ENCODE results near the gene TMEM60. TPM values are rescaled to one million over a fixed set of nuclear protein-coding genes. Genes with fewer than 3 reads are reported as not detected.

TMEM60 gene
- total RNA-seq, 4 donors from 2014 or later, result 16.5 to 24.1 (median 17.2) TPM

DNA sequence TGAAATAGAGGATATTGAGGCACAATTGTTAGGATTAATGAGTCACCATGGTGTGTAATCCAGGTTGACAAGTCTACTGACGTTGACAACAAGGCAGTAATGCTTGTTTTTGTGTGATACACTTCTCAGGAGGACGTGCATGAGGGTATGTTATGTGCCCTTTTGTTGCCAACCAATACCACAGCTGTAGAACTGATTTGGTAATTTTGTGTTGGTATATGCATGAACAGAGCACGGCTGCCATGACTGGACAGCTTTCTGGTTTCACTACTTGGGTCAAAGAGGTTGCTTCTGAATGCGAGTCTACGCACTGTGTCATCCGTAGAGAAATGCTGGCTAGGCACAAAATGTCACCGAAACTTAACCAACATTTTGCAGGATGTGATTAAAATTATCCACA, 33.2 kb upstream of the TMEM60 start:
- no peak for TF ChIP-seq POLR2A (IDR thresholded peaks at IDR 0.05)
- TF ChIP-seq, protein P1, sequence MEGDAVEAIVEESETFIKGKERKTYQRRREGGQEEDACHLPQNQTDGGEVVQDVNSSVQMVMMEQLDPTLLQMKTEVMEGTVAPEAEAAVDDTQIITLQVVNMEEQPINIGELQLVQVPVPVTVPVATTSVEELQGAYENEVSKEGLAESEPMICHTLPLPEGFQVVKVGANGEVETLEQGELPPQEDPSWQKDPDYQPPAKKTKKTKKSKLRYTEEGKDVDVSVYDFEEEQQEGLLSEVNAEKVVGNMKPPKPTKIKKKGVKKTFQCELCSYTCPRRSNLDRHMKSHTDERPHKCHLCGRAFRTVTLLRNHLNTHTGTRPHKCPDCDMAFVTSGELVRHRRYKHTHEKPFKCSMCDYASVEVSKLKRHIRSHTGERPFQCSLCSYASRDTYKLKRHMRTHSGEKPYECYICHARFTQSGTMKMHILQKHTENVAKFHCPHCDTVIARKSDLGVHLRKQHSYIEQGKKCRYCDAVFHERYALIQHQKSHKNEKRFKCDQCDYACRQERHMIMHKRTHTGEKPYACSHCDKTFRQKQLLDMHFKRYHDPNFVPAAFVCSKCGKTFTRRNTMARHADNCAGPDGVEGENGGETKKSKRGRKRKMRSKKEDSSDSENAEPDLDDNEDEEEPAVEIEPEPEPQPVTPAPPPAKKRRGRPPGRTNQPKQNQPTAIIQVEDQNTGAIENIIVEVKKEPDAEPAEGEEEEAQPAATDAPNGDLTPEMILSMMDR (IDR thresholded peaks at IDR 0.05), result no peak
- WGBS, 2 donors, result 89 to 97% methylated on average over 7 of the region's 7 CpGs
- intact Hi-C loops (cut with DNase I), result no loop called here
- Histone ChIP-seq H3K4me3 (replicated peaks in 1 of 3) (no peak overlapping the region), H3K36me3 (no peaks in the 10 kb centered on the region), H3K9me3 (no peaks in the 10 kb centered on the region), H3K27ac (no peak overlapping the region), H3K27me3 (no peaks in the 10 kb centered on the region), H3K4me1 (no peaks in the 10 kb centered on the region)
- DNase-seq, result no peak

DNA sequence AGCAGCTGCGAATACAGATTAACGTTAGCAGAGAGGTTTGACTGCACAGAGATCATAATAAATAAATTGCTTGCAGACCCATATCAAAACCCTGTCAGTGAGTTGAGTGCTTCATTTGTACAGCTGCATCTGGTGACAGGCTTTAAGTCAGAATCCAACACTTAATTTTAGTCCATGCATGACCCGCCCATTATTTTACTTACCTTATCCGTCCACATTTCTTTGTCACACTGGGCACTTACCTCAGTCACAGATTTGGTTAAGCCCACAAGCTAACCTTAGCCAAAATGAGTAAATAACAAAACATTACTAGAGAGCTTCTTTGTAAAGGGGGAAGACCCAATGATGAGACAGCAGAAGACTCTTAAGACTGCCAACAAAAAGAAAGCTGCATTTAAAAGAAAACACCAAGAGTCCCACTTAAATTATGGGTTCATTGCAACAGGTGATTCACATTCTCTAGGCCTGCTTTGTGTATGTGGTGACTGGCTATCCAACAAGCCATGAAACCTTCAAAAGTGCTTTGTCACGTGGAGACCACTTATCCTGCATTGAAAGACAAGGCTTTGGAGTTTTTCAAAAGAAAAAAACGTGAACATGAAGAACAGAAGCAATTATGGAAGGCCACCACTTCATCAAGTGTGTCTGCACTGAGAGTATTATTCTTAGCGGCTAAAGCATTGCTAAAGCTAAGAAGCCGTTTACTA, 32.6 kb upstream of the TMEM60 start:
- no peak overlapping the region for H3K27ac ChIP-seq
- no peaks in the 10 kb centered on the region for H3K36me3 ChIP-seq
- no peaks in the 10 kb centered on the region for H3K9me3 ChIP-seq
- no peaks in the 10 kb centered on the region for H3K27me3 ChIP-seq
- intact Hi-C loops (cut with DNase I), result no loop called here
- TF ChIP-seq, protein P1 (IDR thresholded peaks at IDR 0.05), result no peak
- TF ChIP-seq POLR2A (IDR thresholded peaks at IDR 0.05), result no peak
- no peak overlapping the region for H3K4me3 ChIP-seq (replicated peaks in 1 of 3)
- DNase-seq, result no peak
- WGBS, 2 donors, result 74% methylated on average over 8 of the region's 8 CpGs
- H3K4me1 ChIP-seq, result no peaks in the 10 kb centered on the region

DNA sequence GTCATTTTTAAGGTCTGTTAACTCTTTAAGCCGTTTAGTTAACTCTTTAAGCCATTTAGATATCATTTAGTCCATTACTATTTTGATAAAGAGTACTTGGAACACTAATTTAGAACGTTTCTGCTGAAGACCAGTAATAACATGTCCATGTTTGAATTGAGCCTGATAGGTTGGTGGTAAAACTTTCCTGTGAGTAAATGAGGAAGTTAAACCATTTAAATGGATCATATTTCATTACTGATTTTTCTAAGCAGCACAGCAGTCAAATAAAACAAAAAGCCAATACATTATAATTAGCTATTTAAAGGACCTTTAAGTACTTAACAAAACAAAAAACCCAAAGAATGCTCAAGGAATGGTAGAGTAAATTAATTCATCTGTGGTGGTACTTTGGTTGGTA, 29.8 kb upstream of the TMEM60 start:
- no peak for DNase-seq
- Histone ChIP-seq H3K27me3 (no peaks in the 10 kb centered on the region), H3K36me3 (no peaks in the 10 kb centered on the region), H3K4me3 (replicated peaks in 1 of 3) (no peak overlapping the region), H3K9me3 (no peaks in the 10 kb centered on the region), H3K27ac (no peak overlapping the region), H3K4me1 (no peaks in the 10 kb centered on the region)
- 56 to 57% methylated on average over 2 of the region's 2 CpGs for WGBS, 2 donors
- no peak for TF ChIP-seq POLR2A (IDR thresholded peaks at IDR 0.05)
- TF ChIP-seq, protein P1 (IDR thresholded peaks at IDR 0.05), result no peak
- intact Hi-C loops (cut with DNase I), result no loop called here

DNA sequence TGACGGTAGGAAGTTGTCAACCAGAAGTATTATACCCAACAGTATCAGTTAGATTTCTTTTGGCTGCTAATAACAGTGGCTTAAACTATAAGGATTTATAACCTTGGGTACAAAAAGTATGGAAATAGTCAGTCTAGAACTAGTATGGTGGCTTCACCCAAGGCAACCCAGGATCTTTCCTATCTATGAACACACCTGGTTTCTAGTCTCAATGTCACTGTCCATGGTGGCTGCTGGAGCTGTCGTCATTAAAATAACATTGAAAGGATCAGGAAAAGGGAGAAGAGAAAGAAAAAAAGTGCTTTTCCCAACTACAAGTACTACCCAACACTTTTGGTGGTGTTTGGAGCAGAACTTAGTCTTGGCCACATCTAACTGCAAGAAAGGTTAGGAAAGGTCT, 28.1 kb upstream of the TMEM60 start:
- intact Hi-C loops (cut with DNase I), result no loop called here
- H3K4me1 ChIP-seq, result no peaks in the 10 kb centered on the region
- H3K36me3 ChIP-seq, result no peaks in the 10 kb centered on the region
- H3K4me3 ChIP-seq (replicated peaks in 1 of 3), result no peak overlapping the region
- no peak overlapping the region for H3K27ac ChIP-seq
- H3K9me3 ChIP-seq, result no peaks in the 10 kb centered on the region
- DNase-seq, result no peak
- TF ChIP-seq, protein P1 (IDR thresholded peaks at IDR 0.05), result no peak
- no peak for TF ChIP-seq POLR2A (IDR thresholded peaks at IDR 0.05)
- no peaks in the 10 kb centered on the region for H3K27me3 ChIP-seq
- WGBS, 2 donors, result 83 to 91% methylated on average over 2 of the region's 2 CpGs

DNA sequence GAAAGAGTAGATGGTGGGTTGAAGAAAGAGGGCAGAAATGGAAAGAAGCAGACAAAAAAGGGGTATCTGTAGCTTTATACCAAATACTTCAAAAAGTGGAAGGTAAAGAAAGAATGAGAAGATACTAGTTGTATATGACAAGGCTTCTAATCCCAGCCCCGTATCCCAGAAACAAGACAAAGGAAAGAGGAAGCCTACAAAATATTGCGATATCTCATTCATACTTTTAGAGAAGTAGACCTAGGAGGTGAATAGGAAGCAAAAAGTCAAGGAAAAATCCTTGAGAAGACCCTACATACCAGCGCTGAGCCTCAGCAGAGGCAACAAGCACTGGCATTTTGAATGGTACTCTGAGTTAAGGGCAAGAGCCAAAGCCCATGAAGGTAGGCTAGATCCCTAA, 26.9 kb upstream of the TMEM60 start:
- Histone ChIP-seq H3K27me3 (no peaks in the 10 kb centered on the region), H3K4me1 (no peaks in the 10 kb centered on the region), H3K27ac (no peak overlapping the region), H3K4me3 (replicated peaks in 1 of 3) (no peak overlapping the region), H3K36me3 (no peaks in the 10 kb centered on the region), H3K9me3 (no peaks in the 10 kb centered on the region)
- no peak for DNase-seq
- intact Hi-C loops (cut with DNase I), result no loop called here
- TF ChIP-seq, protein P1 (IDR thresholded peaks at IDR 0.05), result no peak
- no peak for TF ChIP-seq POLR2A (IDR thresholded peaks at IDR 0.05)
- 94 to 95% methylated on average over 3 of the region's 3 CpGs for WGBS, 2 donors

Measured in thyroid gland (tissue), 4 donors.